GM21360 (cell line): ENCODE measurements around the gene KRT24.
"Not testable (repeated sequence)": the region's sequence is repeated elsewhere in the genome, so short reads cannot be mapped to it uniquely, and the experiment has no call there.

Experiments
- ATAC-seq: cut with Tn5 transposase; IDR thresholded peaks from one replicate; pipeline ENCODE4 v1.9.1; 2021; ENCODE audit warnings: mild to moderate bottlenecking, moderate library complexity; ENCODE audit not compliant: unreplicated experiment

The KRT24 gene

GRCh38 chr17:40703652-40704051 lies at the start of gene KRT24:
Gene KRT24, minus strand, starts transcription at chr17:40703752. Its CDS starts 59 bp downstream, at chr17:40703693.
- no peak for ATAC-seq

- ATAC-seq, result no peak
Measured at GRCh38 chr17:40751065-40751464, 47.5 kb upstream of the KRT24 start.

GRCh38 chr17:40750391-40750790 lies 46.8 kb upstream of the KRT24 start:
- ATAC-seq, result no peak

GRCh38 chr17:40748666-40749065 lies 45.1 kb upstream of the KRT24 start:
- ATAC-seq, result not testable (repeated sequence)

GRCh38 chr17:40738553-40738952 lies 35.0 kb upstream of the KRT24 start:
- no peak for ATAC-seq

- ATAC-seq, result no peak
Measured at GRCh38 chr17:40735016-40735415, 31.5 kb upstream of the KRT24 start.

- ATAC-seq, result no peak
Measured at GRCh38 chr17:40734018-40734417, 30.5 kb upstream of the KRT24 start.

GRCh38 chr17:40730970-40731369 lies 27.4 kb upstream of the KRT24 start:
- ATAC-seq, result no peak

GRCh38 chr17:40727447-40728231 lies 24.1 kb upstream of the KRT24 start:
- no peak for ATAC-seq

GRCh38 chr17:40726919-40727318 lies 23.4 kb upstream of the KRT24 start:
- no peak for ATAC-seq

GRCh38 chr17:40724656-40725055 lies 21.1 kb upstream of the KRT24 start:
- ATAC-seq, result no peak

- no peak for ATAC-seq
Measured at GRCh38 chr17:40722241-40722640, 18.7 kb upstream of the KRT24 start.

- ATAC-seq, result no peak
Measured at GRCh38 chr17:40720899-40721298, 17.3 kb upstream of the KRT24 start.

GRCh38 chr17:40718930-40719329 lies 15.4 kb upstream of the KRT24 start:
- no peak for ATAC-seq

GRCh38 chr17:40717776-40718175 lies 14.2 kb upstream of the KRT24 start:
- ATAC-seq, result no peak

GRCh38 chr17:40714473-40714872 lies 10.9 kb upstream of the KRT24 start:
- no peak for ATAC-seq

GRCh38 chr17:40707745-40708144 lies 4.2 kb upstream of the KRT24 start:
- no peak for ATAC-seq

GRCh38 chr17:40705584-40705983 lies 2.0 kb upstream of the KRT24 start:
- no peak for ATAC-seq

GRCh38 chr17:40702271-40702670 lies 1.3 kb downstream of the KRT24 start:
- ATAC-seq, result no peak

- no peak for ATAC-seq
Measured at GRCh38 chr17:40699853-40700252, 3.7 kb downstream of the KRT24 start.

GRCh38 chr17:40699371-40699770 lies 4.2 kb downstream of the KRT24 start:
- no peak for ATAC-seq

- no peak for ATAC-seq
Measured at GRCh38 chr17:40697297-40697696, 6.3 kb downstream of the KRT24 start.

GRCh38 chr17:40696651-40697072 lies 6.9 kb downstream of the KRT24 start:
- ATAC-seq, result no peak
